PC-3 (cell line): ENCODE measurements around the gene DNAJC11.

Experiments
- EZH2 ChIP-seq: fragments of 300-600 bp; sonication (generic); IDR thresholded peaks from one replicate; pipeline ENCODE4 v1.6.1; 2017; ENCODE audit warnings: antibody characterized with exemption, mild to moderate bottlenecking, low read length; ENCODE audit not compliant: unreplicated experiment
- TF ChIP-seq, protein P1 (sequence below): fragments of 300-600 bp; sonication (generic); conservative IDR thresholded peaks from 2 replicates; pipeline ENCODE4 v1.5.1; 2017; ENCODE audit warnings: antibody characterized with exemption, low read depth, mild to moderate bottlenecking, low read length

- TF ChIP-seq, protein P1, sequence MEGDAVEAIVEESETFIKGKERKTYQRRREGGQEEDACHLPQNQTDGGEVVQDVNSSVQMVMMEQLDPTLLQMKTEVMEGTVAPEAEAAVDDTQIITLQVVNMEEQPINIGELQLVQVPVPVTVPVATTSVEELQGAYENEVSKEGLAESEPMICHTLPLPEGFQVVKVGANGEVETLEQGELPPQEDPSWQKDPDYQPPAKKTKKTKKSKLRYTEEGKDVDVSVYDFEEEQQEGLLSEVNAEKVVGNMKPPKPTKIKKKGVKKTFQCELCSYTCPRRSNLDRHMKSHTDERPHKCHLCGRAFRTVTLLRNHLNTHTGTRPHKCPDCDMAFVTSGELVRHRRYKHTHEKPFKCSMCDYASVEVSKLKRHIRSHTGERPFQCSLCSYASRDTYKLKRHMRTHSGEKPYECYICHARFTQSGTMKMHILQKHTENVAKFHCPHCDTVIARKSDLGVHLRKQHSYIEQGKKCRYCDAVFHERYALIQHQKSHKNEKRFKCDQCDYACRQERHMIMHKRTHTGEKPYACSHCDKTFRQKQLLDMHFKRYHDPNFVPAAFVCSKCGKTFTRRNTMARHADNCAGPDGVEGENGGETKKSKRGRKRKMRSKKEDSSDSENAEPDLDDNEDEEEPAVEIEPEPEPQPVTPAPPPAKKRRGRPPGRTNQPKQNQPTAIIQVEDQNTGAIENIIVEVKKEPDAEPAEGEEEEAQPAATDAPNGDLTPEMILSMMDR: no peak
- no peak for TF ChIP-seq EZH2
Measured at GRCh38 chr1:6695868-6696267, 5.7 kb downstream of the DNAJC11 start.
